Activated CD8-positive, alpha-beta memory T cell treated with anti-CD3 and anti-CD28 coated beads for 4 hours (primary cell): Measurements from ENCODE around the gene ARHGEF10L.

ENCODE experiments used
- DNase-seq, 2 donors: peaks; one replicate each; pipeline ENCODE4 v3.0.0-alpha.2; 2020; ENCODE audit warnings: low read depth in 2 of 2

The ARHGEF10L gene

GRCh38 chr1:17523321-17524041 is 16.0 kb upstream of the ARHGEF10L start:
- no peak for DNase-seq

DNA sequence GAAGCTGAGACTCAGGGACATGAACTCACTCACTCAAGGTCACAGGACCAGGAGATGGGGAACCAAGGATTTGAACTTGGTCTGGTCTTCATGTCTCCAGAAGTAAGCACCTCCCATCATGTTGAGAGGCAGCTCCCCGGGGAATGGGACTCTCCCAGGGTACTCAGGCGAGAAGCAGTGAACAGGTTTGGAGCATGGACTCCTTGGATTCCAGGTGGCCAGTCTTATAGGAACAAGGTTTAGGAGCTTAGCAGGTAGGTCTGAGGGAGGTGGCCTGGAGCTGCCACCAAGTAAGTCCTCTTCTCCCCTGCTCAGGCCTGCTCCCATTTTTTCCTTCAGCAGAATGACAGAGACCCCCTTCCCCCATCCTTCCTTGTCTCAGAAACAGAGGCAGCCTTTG is 14.9 kb upstream of the ARHGEF10L start:
- no peak for DNase-seq

- no peak for DNase-seq
Measured at GRCh38 chr1:17525996-17526686, 13.4 kb upstream of the ARHGEF10L start.

GRCh38 chr1:17527036-17527914 is 12.2 kb upstream of the ARHGEF10L start:
- no peak for DNase-seq

DNA sequence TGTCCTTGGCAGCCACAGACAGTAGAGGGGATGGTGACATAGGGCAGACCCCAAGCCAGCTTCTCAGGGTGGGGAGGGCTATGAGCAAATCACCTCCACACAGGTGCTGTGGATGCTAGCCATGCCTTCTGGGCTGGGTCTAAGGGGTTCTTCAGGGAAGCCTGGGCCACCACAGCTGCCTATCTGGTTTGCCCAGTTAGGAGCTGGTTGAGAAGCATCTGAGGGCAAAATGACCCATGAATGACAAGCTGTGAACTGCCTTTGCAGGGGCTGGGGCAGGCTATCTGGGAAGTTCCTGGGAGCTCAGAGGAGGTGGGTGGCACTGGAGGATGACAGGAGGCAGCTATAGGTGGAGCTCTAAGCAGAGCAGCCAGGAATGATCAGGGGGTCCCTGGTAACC is 10.1 kb upstream of the ARHGEF10L start:
- no peak for DNase-seq

DNA sequence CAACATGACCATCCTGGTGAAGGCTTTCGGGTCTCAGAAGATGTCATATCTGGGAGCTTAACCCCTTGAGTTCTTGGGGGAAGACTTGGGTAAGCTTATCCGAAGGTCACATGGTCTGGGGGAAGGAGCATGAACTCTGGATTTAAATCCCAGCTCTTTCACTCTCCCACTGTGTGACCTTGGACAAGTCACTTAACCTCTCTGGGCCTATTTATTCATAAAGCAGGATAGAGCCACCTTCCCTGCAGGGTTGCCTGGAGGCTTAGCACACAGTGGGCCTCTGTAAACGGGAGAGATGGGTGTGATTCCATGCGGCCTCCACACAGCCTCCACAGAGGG is 8.2 kb upstream of the ARHGEF10L start:
- DNase-seq: no peak

- no peak for DNase-seq
Measured at GRCh38 chr1:17531682-17532487, 7.6 kb upstream of the ARHGEF10L start.

DNA sequence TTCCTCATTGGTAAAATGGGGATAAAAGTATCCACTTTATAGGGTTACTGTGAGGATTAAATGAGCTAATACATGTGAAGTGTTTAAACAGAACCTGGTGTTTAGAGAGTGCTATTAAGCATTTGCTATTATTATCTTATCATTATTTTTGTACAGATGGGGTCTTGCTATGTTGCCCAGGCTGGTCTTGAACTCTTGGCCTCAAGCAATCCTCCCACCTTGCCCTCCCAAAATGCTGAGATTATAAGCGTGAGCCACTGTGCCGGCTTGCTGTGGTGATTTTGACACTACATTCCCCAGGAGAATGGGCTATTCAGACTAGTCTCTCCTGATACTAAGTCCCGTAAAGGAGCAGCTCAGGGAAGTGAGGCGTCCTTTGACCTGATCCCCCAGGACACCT is 6.3 kb upstream of the ARHGEF10L start:
- DNase-seq: no peak

DNA sequence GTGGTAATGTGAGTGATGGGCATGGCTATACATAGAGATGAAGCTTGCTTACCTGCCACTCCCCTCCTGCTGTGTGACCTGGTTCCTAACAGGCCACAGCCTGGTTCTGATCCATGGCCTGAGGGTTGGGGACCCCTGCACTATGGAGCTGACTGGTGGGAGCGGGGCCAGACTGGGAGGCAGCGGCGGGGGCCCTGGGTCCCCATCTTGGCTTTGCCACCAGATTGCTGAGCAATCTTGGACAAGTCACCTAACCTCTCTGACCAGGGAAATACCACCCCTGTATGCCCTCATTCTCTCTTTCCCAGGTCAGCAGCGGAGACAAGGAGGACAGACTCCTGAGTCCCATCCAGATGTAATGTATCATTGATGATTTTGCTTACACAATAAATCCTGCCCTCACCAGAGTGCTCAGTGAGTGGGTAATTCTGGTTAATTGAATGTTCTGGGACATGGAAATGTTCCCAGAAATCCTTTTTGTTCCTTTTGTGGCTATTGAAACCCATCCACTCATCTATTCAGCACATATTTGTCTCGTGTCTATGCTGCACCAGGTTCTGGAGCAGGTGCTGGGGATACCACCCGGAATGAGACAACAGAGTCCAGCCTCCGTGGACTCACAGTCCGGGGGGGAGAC is 4.1 kb upstream of the ARHGEF10L start:
- DNase-seq: no peak

DNA sequence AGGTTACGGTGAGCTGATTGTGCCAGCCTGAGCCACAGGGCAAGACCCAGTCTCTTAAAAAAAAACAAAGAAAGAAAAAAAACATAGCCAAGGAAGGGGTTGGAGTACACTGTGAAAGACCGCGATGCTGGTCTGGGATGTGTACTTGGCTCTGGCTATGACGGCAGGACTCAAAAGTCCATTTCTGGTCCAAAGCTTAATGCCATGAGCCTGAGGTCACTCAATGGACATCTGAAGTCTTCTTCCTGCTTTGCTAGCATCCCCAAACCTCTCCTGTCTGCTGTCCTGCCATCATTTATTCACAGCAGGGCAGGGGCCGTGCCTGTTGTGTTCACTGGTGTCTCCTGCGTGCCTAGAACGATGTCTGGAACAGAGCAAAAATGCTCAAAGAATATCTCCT is 1.5 kb upstream of the ARHGEF10L start:
- no peak for DNase-seq

GRCh38 chr1:17538428-17539117 is 925 bp upstream of the ARHGEF10L start:
- no peak for DNase-seq

DNA sequence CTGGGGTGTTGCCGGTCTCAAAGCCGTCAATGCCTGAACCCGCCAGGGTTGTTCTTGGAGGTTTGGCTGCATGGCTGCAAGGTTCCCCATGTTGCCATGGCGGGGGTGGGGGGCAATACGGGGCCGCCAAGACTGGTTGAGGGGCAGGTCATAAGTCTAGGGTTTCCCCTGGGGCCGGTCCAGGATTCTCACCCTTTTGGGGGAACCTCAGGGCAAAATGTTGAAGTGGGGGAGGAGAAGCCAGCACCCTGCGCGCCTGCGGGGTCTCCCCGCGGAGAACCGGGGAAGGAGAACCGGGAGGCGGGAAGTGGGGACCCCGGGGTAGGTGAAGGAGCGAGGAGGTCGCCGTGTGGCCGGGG is 401 bp upstream of the ARHGEF10L start:
- no peak for DNase-seq

- DNase-seq: no peak
Measured at GRCh38 chr1:17540255-17541001, 930 bp downstream of the ARHGEF10L start.

GRCh38 chr1:17542645-17543044 is 3.1 kb downstream of the ARHGEF10L start:
- no peak for DNase-seq

GRCh38 chr1:17544776-17545350 is 5.4 kb downstream of the ARHGEF10L start:
- no peak for DNase-seq

- no peak for DNase-seq
Measured at GRCh38 chr1:17545356-17545755, 5.9 kb downstream of the ARHGEF10L start.

DNA sequence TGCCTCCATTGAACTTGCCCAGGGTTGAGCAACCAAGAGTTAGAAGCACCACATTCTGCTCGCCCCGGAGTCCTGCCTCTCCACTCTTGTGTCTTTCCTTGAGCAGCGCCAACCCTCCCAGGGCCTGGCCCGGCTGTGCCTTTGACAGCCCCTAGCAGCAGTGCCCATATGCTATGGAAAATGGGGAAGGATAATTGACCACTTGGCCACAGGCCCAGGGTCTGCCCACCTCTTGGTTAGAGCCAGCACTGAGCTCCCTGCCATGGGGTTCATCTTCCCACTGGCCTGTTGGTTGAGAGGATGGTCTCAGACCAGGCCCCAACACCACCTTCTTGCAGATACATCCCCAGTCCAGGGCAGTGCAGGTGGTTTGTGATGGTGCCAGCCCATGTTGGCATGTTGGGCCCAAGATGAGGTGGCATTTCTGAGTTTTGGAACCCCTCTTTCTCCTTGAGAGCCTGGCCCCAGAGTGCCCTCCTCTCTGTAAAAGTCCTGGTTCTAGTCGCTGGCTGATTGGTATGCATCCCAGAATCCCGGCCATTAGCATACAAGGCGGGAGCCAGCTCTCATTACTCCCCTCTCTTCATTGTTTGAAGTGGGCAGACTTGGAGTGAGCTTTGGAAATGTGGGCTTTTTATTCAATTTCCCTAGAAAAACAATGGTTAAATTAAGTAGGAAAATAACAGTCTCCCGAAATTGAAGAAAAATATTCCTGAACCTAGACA is 7.6 kb downstream of the ARHGEF10L start:
- no peak for DNase-seq

GRCh38 chr1:17549384-17549783 is 9.9 kb downstream of the ARHGEF10L start:
- no peak for DNase-seq
